Right lobe of liver (tissue), 6 donors: ENCODE data around the gene PITPNC1. TPM values are rescaled to one million over a fixed set of nuclear protein-coding genes. Genes with fewer than 3 reads are reported as not detected.

Experiments used
- ATAC-seq, 4 donors: fragments of 200-7000 bp; cut with Tn5 transposase; one replicate each; pipeline ENCODE4 v1.9.1; 2020; ENCODE audit warnings: mild to moderate bottlenecking in 4 of 4, moderate library complexity in 4 of 4
- DNase-seq, 3 donors: peaks; one replicate each; pipeline ENCODE4 v3.0.0-alpha.2; 2020
- H3K27ac ChIP-seq, 3 donors: fragments of 200-600 bp; one replicate each; pipeline ENCODE4 v1.8.0; 2022
- H3K27me3 ChIP-seq, 2 donors: fragments of 200-600 bp; one replicate each; pipeline ENCODE4 v1.8.0; 2022
- H3K36me3 ChIP-seq, 4 donors: fragments of 200-600 bp; sonication (generic) in 1 of 4; one replicate each; pipeline versions ENCODE4 v1.5.1 to v1.8.0; 2017 to 2022; ENCODE audit warnings: control low read depth in 1 of 4
- H3K4me1 ChIP-seq, 4 donors: fragments of 200-600 bp; sonication (generic) in 1 of 4; one replicate each; pipeline versions ENCODE4 v1.5.1 to v1.8.0; 2017 to 2022; ENCODE audit warnings: control low read depth in 1 of 4
- H3K4me3 ChIP-seq, 3 donors: fragments of 200-600 bp; one replicate each; pipeline ENCODE4 v1.8.0; 2022
- H3K9me3 ChIP-seq, 4 donors: fragments of 200-600 bp; sonication (generic) in 1 of 4; one replicate each; pipeline versions ENCODE4 v1.5.1 to v1.8.0; 2017 to 2022; ENCODE audit warnings: control low read depth in 1 of 4
- POLR2A ChIP-seq: fragments of 450-650 bp; IDR thresholded peaks from one replicate; pipeline ENCODE4 v1.6.1; 2017; ENCODE audit warnings: antibody characterized with exemption, mild to moderate bottlenecking
- WGBS: methylation state at CpG from one replicate; pipeline ENCODE4 v1.1.6; 2018; ENCODE audit warnings: low coverage, low lambda C conversion rate; ENCODE audit not compliant: insufficient coverage; ENCODE audit errors: missing lambda C conversion rate; 5-methylcytosine and 5-hydroxymethylcytosine counted together
- intact Hi-C, 2 donors: fragments of 100-400 bp; cut with DNase I; formaldehyde crosslinking; loops; one replicate each; pipeline versions ENCODE4 v1.11.2 to v1.14.1; 2022
- total RNA-seq, 6 experiments: library from RNA; depleted of rRNA in 2 of 6; stranded (reverse); fragments of >200 nt in 2 of 6; fragmentation: NEBNext Ultra II Directional in 3 of 6; extraction: Animal tissue kit (Norgen Biotek cat#: 25700) in 3 of 6; gene quantifications; one replicate each; pipeline versions ENCODE4 v1.1.0 to v1.2.4, GENCODE V29; 2016 to 2023
- TF ChIP-seq, protein P1 (sequence below), 4 donors: fragments of 200-600 bp in 3 of 4; fragments of 450-650 bp in 1 of 4; IDR thresholded peaks; one replicate each; pipeline versions ENCODE4 v1.5.1 to v1.8.0; 2016 to 2022; ENCODE audit warnings: antibody characterized with exemption in 4 of 4, mild to moderate bottlenecking in 2 of 4
- donor health status: DM: no; HTN: yes; CAD: no.
- donor health status: DM: no; HTN: no; CAD: no.
- donor health status: DM: no; HTN: no; CAD: no.
- donor health status: DM: no; HTN: yes; CAD: no.
- donor health status: DM: no; HTN: yes; CAD: no.

PITPNC1 gene
- total RNA-seq, 6 experiments from 2014 or later: 4.7 to 13.0 (median 7.4) TPM

DNA sequence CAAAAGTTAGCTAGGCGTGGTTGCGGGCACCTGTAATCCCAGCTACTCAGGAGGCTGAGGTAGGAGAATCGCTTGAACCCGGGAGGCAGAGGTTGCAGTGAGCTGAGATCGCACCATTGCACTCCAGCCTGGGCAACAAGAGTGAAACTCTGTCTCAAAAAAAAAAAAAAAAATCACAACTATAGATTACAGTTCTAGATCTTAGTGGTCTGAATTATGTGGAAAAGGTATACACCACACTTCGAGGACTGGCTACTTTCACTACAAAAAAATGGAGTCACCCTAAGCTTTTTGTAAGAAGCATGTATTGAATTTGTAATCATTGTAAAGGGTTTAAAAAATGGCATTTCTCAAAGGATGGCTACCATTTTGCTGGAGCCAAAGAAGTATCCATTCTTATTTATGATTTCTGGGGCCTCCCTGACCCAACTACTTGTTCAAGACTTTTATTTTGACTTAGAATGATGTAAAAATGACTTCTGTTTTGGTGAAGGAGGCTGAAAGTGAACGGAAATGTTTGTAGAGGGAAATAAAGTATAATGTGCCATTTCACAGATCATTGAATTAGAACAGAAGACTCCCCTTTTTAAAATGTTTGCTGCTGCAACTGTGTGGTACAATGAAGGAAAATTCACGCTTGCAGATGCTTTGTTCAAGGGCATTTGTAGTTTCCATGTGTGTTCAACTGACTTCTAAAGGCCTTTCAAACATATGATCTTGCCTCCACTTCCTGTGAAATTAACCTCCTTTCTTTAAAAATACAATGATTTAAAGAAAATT lies 303.6 kb downstream of the PITPNC1 start:
- H3K9me3 ChIP-seq: no peaks in the 10 kb centered on the region
- intact Hi-C loops: no loop called here
- H3K27me3 ChIP-seq: no peaks in the 10 kb centered on the region
- TF ChIP-seq POLR2A: no peak
- TF ChIP-seq, protein P1, sequence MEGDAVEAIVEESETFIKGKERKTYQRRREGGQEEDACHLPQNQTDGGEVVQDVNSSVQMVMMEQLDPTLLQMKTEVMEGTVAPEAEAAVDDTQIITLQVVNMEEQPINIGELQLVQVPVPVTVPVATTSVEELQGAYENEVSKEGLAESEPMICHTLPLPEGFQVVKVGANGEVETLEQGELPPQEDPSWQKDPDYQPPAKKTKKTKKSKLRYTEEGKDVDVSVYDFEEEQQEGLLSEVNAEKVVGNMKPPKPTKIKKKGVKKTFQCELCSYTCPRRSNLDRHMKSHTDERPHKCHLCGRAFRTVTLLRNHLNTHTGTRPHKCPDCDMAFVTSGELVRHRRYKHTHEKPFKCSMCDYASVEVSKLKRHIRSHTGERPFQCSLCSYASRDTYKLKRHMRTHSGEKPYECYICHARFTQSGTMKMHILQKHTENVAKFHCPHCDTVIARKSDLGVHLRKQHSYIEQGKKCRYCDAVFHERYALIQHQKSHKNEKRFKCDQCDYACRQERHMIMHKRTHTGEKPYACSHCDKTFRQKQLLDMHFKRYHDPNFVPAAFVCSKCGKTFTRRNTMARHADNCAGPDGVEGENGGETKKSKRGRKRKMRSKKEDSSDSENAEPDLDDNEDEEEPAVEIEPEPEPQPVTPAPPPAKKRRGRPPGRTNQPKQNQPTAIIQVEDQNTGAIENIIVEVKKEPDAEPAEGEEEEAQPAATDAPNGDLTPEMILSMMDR (IDR thresholded peaks at IDR 0.05): no peak
- WGBS: 86% methylated on average over 4 of the region's 8 CpGs
- H3K4me3 ChIP-seq: no peak overlapping the region
- H3K36me3 ChIP-seq: no peaks in the 10 kb centered on the region
- no peaks in the 10 kb centered on the region for H3K4me1 ChIP-seq
- ATAC-seq (no peak), DNase-seq (no peak)
- H3K27ac ChIP-seq: no peak overlapping the region

DNA sequence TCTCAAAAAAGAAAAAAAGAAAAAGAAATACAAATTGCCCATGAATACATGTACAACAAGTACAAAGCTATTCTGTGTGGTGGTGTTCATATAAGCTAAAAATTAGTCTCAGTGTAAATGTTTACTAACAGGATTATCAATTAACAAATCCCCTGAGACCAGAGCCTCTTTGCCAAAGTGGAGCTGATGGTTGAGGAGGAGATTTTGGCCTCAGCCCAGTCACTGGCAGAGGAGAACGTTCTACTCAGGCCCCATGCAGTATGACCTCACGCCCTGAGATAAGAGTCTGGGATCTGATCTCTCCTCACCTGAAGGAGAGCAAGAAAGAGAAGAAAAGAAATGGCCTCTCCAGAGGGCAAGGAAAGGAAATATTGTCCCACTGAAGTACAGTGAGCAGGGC lies 305.1 kb downstream of the PITPNC1 start:
- Histone ChIP-seq H3K9me3 (no peaks in the 10 kb centered on the region), H3K36me3 (no peaks in the 10 kb centered on the region), H3K27me3 (no peaks in the 10 kb centered on the region), H3K4me1 (no peaks in the 10 kb centered on the region), H3K27ac (no peak overlapping the region), H3K4me3 (no peak overlapping the region)
- peak; percentile 64 to 90 (median 80) for ATAC-seq
- DNase-seq: peak in 2 of 3 donors; percentile 36 to 53
- no peak for TF ChIP-seq POLR2A
- TF ChIP-seq, protein P1 (IDR thresholded peaks at IDR 0.05): no peak
- WGBS: 22% methylated on average over 2 of the region's 2 CpGs
- intact Hi-C loops: no loop called here

DNA sequence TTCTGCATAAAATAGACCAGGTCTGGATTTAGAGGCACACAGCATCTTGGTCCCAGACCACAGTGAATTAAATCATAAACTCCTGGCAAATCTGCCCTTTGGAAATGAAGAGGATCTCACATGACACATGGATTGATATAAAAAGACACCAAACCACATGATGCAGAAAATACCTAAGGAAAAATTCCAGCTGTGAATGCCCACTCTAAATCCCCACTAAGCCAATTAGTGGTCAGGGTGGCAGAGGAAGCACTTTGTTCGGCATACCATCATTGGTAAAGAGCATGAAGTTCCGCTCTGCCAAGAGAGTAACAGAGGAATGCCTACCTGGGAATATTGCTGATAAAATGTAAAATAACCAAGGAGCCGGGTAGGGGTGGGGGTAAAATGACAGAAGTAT lies 308.3 kb downstream of the PITPNC1 start:
- no peak for TF ChIP-seq POLR2A
- TF ChIP-seq, protein P1 (IDR thresholded peaks at IDR 0.05): no peak
- Histone ChIP-seq H3K4me1 (no peaks in the 10 kb centered on the region), H3K4me3 (no peak overlapping the region), H3K27me3 (no peaks in the 10 kb centered on the region), H3K36me3 (no peaks in the 10 kb centered on the region), H3K27ac (no peak overlapping the region), H3K9me3 (no peaks in the 10 kb centered on the region)
- DNase-seq (no peak), ATAC-seq (no peak)
- WGBS: 92% methylated on average over 3 of the region's 3 CpGs
- intact Hi-C loops: no loop called here

DNA sequence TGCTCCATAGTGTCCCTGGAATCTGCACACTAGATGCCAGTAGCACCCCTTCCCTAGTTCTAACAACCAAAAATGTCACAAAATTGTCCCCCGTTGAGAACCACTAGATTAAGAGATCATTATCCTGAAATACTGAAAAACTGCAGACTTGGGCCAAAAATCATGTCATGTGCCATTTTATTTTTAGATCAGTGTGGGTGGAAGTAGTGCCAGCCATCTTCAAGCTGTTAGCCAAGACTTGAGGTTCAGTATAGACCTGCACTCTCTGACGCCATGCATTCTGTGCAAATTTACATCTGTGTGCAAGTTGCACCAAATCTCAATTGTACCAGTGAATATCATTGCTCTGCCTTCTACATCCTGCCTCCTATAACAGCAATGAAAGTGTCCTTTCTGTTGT lies 309.2 kb downstream of the PITPNC1 start:
- Histone ChIP-seq H3K9me3 (no peaks in the 10 kb centered on the region), H3K27ac (no peak overlapping the region), H3K4me1 (no peaks in the 10 kb centered on the region), H3K4me3 (no peak overlapping the region), H3K27me3 (no peaks in the 10 kb centered on the region), H3K36me3 (no peaks in the 10 kb centered on the region)
- 72% methylated on average over 2 of the region's 2 CpGs for WGBS
- intact Hi-C loops: no loop called here
- TF ChIP-seq POLR2A: no peak
- TF ChIP-seq, protein P1 (IDR thresholded peaks at IDR 0.05): no peak
- ATAC-seq: no peak
- no peak for DNase-seq
